NCI-H2227 treated with DMSO at 0.1 percent for 48 hours (cell line): ENCODE data around the gene NOTCH4.
"Not testable (repeated sequence)": the region's sequence is repeated elsewhere in the genome, so short reads cannot be mapped to it uniquely, and the experiment has no call there.

Experiments used
- DNase-seq: peaks from one replicate; lab custom pipeline; 2025; lab: John Stamatoyannopoulos, UW

The NOTCH4 gene

DNA sequence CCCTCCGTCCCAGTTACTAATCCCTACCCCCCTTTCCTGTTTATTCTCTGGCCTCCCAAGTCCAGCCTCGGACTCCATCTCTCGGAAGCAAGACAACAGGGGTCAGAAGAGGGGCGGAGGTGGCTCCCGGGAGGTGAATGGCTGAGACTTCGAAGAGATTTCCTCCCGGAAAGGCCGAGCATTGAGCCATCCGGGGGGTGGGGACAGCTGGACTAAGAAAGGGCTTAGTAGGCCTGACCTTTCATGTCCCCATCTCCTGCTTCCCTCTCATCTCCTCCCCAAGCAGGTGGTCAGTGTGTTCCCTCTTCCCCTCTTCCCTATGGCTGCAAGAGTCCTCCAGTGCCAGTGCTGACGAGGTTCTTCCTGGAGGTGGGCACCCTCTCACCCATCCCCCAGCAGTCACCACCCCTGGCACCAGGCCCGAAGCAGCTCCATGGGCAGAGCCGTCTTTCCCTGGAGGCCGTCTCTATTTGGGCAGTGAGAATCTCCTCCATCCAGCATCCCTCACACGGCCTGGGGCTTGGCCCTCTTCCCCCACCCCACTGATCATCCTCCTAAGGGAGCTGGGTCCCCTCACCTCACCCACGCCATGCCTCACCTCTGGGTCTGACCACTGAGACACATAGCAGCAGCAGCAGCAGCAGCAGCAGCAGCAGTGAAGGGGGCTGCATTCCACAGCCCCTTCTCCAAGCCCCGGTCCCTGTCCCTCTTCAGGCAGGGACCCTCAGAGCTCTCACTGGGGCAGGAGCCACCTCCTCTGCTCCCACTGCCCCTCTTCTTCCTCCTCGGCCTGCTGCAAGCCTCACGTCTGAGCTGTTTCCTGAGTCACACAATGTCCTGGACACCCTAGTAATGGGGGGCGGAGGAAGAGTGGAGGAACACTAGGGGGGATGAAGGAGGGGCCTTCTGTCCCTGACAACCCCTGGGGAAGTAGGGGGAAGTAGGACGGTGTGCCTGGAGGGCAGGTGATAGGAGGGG is at the start of gene NOTCH4:
Gene NOTCH4 (minus strand): TSS at position 810 of the 978 bp plus-strand sequence. CDS start 139 bp downstream, at position 671.
- no peak for DNase-seq

DNA sequence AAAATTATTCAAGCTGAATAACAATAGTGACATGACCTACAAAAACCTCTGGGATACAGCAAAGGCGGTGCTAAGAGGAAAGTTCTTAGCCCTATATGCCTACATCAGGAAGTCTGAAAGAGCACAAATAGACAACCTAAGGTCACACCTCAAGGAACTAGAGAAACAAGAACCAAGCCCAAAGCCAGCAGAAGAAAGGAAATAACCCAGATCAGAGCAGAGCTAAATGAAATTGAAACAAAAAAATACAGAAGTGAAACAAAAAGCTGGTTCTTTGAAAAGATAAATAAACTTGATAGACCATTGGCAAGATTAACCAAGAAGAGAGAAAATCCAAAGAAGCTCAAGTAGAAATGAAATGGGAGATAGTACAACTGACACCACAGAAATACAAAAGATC is 47.6 kb upstream of the NOTCH4 start:
- no peak for DNase-seq

DNA sequence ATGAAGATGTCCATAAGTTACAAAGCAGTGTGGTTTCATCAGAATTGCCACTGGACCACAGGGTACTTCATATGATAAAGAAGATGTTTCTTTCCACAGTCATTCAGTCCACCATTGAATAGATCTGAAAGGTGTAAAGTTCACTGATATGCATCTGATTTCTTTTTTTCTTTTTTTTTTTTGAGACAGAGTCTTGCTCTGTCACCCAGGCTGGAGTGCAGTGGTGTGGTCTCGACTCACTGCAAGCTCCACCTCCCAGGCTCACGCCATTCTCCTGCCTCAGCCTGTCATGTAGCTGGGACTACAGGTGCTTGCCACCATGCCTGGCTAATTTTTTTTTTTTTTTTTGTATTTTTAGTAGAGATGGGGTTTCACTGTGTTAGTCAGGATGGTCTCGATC is 44.6 kb upstream of the NOTCH4 start:
- not testable (repeated sequence) for DNase-seq

DNA sequence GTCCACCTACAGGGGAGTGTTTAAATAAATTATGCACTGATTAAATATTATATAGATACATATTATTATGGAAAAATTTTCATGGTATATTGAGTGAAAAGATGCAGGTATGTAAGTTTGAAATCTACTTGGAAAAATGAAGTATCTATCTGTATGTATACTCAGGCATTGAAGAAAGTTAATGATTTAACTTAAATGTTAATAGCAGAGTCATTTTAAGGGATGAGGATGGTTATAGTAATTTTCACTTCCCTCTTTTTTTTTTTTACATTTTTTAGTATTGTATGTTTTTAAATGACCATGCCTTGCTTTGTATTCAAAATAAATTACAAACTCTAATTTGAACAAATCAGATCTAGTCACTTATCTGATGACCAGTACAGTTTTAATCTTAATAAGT is 43.2 kb upstream of the NOTCH4 start:
- no peak for DNase-seq

DNA sequence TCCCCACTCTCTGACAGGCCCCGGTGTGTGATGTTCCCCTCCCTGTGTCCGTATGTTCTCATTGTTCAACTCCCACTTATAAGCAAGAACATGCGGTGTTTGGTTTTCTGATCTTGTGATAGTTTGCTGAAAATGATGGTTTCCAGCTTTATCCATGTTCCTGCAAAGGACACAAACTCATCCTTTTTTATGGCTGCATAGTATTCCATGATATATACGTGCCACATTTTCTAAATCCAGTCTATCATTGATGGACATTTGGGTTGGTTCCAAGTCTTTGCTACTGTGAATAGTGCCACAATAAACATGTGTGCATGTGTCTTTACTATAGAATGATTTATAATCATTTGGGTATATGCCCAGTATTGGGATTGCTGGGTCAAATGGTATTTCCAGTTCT is 33.4 kb upstream of the NOTCH4 start:
- DNase-seq = not testable (repeated sequence)

DNA sequence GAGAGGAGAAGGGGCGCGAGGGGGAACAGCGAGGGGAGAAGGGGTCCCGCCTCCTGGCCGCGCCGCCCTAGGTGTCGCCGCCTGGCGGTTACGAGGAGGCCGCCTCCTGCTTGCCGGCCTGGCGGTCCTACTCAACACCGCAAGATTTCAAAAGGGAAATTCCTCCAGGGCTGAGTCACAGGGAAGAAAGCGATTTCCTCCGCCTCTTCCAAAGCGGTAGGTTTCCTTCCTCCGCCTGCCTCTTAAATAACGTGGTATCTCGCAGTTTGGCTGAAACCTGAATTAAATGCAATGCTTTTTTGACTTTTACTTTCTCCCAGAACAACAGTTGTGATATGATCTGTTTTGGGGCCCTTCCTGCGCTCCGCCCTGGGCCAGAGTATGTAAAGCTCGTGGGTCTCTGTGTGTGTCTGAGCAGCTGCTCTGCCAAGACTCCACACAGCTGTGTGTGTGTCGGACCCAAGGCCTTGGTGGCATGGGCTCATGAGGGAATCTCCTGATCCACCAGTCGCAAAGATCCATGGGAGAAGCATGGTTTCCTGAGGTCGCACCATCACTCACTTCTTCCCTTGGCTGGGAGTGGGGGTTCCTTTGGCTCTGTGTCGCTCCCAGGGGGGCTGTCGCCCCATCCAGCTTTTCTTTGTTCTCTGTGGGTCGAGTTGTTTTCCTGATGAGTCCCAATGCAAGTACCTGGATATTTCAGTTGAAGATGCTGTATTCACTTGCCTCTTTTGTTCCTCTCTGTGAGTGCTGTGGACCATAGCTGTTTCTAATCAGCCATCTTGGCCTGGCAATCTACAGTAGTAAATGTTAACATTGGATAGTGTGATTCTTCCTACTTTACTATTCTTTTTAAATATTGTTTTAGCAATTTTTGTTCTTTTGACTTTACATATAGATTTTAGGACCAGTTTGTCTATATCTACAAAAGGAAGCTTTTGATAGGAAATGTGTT is 31.6 kb upstream of the NOTCH4 start:
- DNase-seq = peak; percentile 72

DNA sequence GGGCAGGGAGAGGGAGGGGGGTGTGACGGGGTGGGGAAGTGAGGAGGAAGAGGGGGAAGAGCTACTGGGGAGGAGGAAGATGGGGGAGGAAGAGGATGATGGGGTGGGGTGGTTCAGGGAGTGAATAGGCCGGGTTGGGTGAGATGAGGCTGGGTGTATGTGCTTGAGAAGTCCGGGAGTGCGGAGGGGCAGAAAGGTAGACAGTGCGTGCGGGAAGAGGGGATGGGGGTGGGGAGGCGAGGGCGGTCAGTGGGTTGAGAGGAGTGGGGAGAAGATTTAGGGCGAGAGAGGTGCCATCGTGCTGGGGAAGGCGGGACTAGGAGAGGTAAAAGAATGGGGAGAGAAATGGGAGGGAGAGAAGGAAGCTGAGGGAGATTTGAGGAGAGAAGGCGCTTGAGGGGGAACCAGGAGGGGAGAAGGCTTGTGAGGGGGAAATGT is 30.9 kb upstream of the NOTCH4 start:
- DNase-seq = no peak

DNA sequence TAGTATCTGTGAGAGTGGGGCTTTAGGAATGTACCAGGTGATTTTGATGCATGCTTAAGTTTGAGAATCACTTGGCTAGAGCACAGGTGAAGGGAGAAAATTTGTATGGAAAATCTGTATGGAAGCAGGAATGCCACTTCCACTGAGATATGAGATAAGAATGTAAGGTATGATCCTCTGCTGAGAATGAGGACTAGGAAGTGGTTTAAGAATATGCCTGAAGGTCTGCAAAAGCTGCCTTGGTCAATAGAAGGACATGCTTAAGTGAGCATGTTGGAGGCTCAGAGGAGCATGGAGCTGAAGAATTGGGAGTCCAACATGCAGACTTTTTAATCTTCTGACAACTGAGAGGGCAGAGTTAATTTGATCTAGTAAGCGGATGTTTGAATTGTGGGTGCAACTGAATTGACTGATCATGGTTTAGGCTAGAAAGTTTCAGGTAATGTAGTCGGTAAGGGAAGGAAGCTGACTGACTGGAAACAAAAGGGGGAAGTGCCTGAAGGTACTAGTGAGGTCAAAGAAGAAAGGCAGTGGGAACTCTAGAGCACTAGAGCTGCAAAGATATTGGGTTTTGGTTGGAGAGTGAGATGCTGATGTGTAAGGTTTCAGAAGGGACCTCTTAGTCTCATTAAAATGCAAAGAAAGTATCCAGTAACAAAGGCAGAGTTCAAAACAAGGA is 28.6 kb upstream of the NOTCH4 start:
- DNase-seq = no peak

DNA sequence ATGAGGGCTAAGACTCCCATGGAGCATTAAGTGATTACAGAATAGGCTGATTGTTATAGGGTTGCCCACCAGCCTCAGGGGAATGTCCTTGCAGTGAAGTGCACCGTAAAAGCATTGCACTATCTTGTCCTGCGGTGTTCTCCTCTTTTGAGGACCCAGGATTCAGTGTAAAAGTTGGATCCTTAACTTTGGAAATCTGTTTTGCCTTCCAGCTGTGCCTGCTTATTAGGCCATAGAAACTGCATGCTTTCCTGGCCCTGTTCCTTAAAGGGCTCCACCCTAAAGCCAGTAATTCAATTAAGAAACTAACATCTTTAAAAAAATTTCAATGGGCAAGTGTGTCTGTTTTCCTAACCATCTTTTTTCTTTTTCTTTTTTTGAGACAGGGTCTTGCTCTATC is 25.4 kb upstream of the NOTCH4 start:
- no peak for DNase-seq

DNA sequence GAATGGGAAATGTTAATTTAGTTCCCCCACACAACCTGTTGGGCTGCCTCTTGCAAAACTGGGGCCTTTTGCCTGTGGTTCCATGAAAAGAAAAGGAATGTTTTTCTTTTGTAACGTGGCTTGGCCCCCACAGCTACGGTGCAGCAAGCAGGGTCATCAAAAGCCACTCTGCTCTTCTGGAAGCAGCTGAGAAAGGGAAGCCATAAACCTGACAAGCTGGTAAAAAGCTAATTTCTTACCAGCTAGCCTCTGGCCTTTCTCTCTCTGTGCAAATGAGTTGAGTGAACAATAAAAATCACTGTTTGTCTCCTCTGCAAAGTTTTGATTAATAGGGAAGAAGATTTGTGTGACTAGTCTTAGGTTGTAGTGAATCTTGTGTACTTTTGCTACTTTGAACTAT is 23.5 kb upstream of the NOTCH4 start:
- no peak for DNase-seq

DNA sequence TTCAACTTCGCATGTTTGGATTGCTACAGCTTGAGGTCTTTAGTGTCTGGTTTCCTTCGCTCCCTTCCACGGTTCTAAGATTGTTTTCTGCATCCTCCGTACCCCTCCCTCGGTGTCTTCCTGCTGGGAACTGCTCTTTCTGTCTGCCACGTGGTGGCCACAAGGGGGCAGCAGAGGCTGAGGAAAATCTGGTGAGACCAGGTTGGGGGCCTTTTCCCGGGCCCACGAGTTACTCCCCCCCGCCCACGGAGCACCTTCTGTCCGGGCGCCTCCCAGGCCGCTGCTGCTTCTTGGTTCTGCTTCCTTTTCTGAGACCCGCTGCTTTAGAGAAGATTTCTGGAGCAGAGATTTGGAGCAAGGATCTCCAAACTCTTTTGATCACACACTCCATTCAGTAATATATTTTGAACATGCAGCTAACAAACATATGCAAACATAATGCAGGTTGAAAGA is 21.1 kb upstream of the NOTCH4 start:
- peak; percentile 71 for DNase-seq

DNA sequence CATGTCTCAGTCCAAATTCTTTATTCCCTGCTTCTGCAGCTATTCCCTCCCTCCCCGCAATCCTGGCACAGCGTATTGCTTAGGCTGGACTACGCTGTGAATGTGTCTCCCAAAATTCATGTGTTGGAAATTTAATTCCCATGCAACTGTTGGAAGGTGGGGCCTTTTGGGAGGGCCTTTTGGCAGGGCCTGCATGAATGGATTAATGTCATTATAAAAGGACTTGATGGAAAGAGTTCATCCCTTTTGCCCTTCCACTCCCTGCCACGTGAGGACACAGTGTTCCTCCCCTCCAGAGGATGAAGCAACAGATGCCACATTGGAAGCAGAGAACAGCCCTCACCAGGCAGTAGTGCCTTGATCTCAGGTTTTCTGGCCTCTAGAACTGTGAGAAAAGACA is 20.4 kb upstream of the NOTCH4 start:
- no peak for DNase-seq

DNA sequence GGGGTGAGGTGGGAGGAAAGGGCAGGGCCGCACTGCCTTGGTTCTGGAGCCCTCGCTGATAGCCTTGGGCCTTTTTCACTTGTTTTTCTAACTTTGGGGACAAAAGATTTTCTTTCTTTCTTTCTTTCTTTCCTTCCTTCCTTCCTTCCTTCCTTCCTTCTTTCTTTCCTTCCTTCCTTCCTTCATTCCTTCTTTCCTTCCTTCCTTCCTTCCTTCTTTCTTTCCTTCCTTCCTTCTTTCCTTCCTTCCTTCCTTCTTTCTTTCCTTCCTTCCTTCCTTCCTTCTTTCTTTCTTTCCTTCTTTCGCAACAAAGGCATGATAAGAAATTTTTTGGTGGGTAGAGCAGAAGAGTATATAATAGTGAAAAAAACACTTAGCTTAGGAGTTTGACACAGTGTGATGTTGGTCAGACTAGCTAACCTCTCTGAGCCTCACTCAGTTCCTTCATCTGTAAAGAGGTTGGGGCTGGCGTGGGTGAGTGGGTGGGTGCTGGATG is 18.5 kb upstream of the NOTCH4 start:
- DNase-seq = not testable (repeated sequence)

DNA sequence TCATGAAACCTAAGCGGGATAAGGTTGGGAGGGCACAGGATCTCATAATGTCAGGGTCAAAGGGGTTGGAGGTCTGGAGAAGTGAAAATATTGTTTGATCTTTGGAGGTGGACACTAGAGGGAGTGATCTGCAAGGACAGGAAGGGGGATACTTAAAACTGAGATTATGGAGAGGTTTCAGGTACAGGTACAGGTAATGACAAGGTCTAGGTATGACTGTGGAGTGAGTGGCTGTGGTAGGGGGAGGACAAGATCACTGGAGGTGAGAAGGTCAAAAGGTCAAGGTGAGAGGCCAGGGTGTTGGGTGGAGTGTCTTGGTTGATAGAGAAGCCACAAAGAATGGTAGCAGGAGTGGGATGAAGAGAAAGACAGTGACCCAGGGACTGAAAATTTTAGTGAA is 16.8 kb upstream of the NOTCH4 start:
- DNase-seq = no peak

DNA sequence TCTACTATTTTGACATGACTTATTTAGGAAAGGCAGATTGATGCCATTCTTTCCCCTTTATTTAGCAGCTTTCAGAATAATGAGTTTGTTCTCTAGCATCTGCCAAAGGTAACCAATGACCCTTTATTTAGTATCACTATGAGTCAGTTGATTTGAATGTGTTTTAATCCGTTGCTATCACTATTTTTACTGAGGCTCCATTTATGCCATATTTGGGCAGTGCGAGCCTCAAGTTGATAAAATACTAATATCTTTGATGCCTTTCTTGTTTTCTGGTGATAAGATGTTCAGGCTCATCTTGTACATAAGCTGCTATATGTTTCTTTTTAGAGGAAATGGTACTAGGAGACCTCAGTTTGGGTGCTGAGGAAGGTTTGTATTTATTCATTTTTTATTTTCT is 15.6 kb upstream of the NOTCH4 start:
- DNase-seq = no peak

DNA sequence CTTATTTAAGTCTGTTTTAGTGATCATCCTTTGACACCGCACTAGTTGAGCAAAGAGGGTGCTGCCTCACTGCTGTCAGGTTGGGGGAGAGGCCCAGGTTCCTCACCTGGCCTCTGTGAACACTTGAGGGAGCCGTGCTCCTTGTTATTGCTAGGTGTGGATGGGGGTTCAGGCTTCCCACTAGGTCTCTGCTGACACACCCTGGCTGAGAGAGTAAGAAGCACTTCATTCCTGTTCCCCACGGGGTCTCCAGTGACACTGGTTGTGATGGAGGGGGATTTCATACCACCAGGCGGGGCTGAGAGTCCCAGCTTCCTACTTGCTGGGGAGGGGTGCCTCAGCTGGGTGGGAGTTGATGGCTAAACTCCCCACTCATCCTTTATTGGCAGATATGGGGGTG is 11.1 kb upstream of the NOTCH4 start:
- DNase-seq = no peak

DNA sequence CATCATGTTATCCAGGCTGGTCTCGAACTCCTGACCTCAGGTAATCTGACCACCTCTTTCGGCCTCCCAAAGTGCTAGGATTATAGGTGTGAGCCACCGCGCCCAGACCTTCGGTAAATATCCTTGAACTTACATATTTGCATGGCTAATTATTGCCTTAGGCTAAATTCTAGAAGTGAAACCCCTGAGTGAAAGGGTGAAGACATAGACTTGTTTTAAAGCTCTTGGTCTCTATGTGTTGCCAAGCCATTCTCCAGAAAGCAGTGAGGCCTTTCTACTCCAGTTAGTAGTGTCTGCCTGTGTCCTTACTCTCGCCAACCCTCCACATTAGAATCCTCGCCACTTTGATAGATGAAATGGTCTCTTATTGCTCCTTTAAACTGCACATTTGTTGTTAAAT is 2.6 kb upstream of the NOTCH4 start:
- DNase-seq = no peak

DNA sequence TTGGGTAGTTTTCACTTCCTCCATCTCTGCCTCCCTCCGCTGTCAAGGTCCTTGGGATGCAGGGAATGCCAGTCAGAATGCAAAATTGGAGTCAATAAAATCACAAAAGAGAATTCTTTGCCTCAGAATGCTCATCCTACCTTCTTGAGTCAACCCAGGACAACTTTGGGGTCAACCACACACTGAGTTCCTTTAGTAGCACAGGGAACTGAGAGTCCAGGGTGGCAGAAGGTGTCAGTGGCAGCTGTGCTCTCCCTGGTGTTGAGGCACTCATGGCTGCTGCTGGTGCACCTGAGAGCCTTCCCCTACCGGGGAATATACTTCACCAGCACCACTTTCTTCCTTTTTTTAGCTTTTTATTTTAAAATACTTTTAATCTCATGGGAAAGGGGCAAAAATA is 829 bp upstream of the NOTCH4 start:
- DNase-seq = no peak

DNA sequence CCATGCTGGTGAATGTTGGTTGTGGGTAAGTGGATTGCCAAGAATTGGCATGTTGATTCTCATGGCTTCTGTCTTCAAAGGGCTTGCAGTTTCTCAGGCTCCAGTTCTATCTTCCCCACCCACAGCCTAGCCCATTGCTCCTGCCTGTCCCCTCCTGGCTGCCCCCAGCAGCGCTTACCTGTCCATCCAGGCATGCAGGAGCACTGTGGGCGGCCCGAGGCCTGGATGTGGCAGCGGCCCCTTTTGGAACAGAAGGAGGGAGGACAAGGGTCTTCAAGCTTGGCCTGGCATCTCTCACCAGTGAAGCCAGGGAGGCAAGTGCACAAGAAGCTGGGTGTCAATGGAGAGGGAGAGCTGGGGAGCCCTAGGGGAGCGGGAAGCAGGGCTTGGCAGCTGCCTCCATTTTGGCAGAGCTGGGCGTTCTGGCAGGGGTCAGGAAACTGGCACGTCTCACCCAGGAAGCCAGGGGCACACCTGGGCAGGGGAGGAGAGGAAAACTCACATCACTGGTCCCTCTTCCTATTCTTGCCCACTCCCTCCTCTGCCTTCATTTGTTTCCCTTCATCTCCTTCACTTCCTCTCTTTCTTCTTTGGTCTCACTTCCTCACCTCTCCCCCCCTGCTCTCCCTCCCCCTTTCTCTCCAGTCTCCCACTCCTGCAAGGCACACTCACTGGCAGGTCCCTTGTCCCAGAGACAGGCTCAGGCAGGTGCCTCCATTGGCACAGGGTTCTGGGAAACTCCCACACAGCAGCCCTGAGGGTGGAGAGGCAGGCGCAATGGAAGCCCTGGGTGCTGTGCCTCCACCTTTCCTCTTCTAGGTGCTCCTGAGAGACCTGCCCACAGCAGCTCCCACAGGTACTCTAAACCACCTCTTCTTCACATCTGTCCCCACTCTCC is 1.3 kb downstream of the NOTCH4 start:
- DNase-seq = no peak

DNA sequence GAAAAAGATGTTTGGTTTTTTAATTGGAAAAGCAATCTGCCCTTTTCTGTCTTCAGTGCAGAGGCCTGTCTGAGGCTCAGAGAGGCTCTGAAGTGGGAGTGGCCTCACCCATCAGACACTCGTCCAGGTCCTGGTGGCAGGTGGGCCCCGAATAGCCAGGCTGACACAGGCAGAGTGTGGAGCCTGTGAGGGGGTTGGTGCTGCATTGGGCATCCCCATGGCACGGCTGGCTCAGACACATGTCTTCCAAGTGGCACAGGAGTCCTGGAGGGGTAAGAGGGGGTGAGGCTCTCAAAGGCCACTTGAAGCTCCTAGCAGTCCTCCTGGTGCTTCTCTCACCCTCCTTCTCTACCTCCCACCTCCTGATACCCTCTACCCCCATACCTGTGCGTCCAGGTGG is 3.8 kb downstream of the NOTCH4 start:
- no peak for DNase-seq

DNA sequence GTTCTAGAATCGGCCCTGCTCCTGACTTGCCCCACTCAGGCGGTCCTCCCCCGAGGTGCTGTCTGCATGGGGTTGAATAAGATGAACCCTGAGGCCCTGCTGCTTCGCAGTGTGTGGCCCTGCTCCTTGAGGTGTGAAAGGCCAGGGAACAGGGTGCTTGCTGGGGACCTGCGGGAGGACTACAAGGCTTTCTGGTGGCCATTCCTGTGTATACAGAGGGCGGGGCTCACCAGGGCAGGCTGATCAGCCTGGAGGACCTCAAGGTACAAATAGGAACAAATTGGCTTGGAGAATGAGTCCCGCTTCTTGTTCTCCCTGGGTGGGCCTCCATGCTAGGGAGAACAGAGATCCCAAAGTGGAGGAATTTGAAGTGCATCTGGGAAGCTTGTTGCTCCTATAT is 5.7 kb downstream of the NOTCH4 start:
- DNase-seq = no peak
